ENCODE data around the gene VDR. TPM values are rescaled to one million over a fixed set of nuclear protein-coding genes. Genes with fewer than 3 reads are reported as not detected.

VDR gene
- total RNA-seq, 4 donors from 2014 or later, result 1.9 to 6.0 (median 3.6) TPM

DNA sequence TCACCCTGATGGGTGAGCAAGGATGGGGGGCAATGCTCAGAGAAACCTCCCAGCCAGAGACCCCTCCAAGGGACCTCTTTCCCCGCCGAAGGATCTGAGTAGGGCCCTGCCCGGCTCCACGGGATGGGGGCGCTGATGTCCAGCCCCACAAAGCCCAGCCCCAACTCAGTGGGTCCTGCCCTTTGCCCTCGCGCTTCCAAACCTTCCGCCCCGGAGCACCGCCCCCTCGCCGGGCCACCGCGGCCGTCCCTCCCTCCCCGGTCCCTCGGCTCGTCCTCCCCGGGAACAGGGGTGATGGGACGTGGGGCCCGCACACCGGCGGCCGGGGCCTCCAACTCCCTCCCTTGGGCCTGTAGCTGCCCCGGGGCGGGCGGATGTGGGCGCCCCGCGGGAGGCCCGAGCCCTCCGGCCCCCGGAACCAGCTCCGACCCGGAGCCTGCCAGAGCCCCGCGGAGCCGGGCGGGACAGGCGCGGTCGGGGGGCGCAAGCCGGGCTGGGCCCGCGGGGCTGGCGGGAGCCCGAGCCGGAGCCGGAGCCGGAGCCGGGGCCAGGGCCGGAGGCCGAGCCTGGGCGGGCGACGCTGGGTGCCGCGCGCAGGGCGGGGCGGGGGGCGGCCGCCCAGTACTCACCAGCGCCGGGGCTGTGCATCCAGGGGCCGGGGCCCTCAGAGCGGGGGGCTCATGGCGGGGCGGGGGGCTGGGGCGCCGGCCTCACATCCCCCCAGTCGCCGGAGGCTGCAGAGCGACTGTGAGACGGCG, 85.5 kb downstream of the VDR start:
- TF ChIP-seq, protein P1, sequence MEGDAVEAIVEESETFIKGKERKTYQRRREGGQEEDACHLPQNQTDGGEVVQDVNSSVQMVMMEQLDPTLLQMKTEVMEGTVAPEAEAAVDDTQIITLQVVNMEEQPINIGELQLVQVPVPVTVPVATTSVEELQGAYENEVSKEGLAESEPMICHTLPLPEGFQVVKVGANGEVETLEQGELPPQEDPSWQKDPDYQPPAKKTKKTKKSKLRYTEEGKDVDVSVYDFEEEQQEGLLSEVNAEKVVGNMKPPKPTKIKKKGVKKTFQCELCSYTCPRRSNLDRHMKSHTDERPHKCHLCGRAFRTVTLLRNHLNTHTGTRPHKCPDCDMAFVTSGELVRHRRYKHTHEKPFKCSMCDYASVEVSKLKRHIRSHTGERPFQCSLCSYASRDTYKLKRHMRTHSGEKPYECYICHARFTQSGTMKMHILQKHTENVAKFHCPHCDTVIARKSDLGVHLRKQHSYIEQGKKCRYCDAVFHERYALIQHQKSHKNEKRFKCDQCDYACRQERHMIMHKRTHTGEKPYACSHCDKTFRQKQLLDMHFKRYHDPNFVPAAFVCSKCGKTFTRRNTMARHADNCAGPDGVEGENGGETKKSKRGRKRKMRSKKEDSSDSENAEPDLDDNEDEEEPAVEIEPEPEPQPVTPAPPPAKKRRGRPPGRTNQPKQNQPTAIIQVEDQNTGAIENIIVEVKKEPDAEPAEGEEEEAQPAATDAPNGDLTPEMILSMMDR (IDR thresholded peaks at IDR 0.05; ENCODE audit: low read depth), result no peak

DNA sequence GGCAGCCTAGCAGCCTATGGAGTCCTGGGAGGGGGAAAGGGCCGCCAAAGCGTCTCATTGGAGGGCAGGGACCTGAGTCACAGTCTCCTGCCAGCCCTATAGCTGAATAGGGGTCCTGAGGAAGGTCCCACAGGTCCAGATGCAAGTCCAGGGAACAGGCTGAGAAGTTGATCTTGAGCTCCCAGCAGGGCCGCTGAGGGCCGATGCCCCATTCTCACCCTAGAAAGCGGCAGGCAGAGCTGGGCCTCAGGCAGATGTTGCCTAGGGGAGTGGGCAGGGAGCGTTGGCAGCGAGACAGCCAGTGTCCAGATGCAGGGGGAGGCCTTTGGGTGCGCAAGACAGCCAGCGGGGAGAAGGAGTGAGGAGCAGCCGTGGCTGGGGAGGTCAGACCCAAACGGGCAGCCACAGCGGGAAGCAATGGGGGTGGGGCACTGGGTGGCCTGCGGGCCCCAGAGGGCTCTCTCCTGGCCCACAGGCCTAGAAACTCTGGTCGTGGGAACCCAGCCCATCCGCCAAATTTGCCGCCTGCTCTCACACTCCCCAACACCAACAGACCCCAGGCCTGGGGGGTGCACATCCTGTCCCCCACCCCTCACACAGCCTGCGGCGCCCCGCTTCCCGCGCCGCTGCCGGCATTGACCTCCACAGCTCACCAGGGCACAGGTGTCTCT, 86.2 kb downstream of the VDR start:
- TF ChIP-seq, protein P1 (IDR thresholded peaks at IDR 0.05; ENCODE audit: low read depth), result no peak

DNA sequence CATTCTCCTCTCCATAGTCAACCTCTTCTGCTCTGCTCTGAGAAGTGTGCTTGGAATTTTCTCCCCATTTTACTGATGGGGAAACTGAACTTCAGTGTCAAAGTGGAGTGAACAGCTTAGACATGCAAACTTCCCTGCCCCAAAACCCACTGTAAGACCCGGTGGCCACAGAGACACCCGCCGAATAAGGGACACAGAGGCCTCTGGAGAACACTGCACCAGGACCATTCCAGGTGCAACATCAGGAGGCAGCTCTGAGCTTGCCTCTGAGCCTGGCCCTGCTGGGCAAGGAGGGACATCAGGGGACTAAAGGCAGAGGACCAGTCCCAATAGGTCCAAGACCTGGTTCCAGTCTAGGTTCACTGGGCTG, 86.8 kb downstream of the VDR start:
- TF ChIP-seq, protein P1 (IDR thresholded peaks at IDR 0.05; ENCODE audit: low read depth), result no peak

DNA sequence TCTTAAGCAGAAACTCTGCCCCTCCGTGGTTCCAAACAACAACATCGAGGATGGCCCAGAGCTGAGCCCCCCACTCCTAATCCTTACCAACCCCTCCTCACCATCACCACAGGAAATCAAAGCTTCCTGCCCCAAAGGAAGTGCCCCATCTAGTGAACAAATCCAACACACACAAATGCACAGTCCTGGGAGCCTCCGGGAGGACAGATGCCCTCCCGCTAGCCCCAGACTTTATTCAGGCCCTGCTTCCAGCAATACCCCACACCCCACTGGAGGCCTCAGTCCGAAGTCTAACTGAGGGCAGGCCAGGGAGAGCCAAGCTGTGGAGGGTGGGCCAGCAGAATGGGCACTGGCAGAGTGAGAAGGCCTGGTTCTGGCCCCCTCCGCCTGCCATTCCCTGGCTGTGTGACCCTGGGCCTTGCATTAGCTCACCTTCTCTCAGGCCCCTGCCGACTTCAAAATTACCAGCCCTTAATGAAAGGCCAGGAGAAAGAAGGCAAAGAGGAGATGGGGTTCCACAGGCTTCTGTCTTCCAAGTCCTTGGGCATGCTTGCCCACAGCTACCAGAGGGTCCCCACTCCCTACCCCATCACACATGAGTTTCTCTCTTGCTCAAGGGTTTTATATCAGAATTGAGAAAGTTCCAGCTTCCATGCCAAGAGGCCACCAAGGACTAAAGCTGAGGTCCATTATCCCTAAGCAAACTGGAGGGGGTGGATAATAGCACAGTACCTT, 87.4 kb downstream of the VDR start:
- TF ChIP-seq, protein P1 (IDR thresholded peaks at IDR 0.05; ENCODE audit: low read depth), result no peak

DNA sequence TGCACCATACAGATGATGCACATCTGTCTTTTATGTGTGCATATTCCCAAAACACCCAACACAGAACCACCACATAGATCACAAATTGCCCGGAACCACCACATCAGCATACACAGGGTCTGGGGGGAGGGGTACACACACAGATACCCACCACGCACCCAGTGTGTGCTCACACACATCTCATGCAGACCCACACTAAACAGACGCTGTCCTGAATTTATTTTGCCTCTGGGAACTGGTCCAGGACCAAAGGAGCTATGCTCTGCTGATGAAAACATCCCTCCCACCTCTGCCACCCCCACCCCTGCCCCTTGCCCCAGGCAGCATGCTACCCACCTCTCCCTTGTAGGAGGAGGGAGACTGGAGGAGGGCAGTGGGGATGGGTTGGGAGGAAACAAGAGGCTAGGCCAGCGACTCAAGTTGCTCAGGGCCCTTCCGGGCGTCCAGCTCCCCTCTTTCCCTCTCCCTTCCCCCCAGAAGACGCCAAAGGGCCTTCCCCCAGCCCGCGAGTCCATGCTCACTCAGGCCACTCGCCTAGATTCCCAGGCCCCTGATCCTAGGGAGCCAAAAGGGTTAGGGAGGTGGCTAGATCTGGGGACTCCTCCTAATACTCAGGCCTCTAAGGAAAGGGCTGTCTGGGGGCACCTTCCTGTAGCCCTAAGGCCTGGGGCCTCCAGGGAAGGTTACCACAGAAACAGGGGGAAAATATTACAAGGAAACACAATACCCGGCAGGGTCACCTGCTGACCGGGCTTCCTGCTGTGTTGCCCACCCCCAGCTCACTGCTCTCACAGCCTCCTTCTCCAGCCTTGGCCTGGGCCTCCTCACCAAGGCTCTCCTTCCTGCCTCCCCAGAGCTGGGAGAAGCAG, 88.2 kb downstream of the VDR start:
- TF ChIP-seq, protein P1 (IDR thresholded peaks at IDR 0.05; ENCODE audit: low read depth), result no peak

DNA sequence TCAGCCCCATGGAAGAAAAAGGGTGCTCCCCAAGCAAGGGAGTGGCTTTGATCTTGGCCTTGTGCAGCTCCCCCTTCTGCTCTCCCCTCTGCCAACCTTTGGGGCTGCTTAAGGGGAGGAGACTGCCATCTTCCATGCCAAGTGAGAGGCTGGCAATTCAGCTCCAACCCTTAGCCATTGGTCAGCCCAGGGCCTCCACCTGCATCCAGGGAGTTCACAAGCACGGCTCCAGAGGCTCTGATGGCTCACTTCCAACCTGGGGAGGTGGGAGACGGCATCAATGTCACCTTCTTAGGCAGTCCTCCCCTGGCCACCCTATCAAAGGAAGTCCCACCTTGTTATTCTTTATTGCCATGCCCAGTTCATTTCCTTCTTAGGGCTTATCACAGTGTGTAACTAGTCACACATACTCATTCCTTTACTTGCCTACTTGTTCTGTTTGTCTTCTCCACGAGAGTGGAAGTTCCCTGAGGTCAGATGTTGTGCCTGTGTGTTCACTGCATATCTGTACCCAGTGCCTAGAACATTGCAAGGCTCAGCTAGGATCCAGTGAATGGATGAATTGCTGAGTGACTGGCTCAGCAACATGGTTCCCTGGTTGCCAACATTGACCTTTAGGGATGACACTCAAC, 90.1 kb downstream of the VDR start:
- TF ChIP-seq, protein P1 (IDR thresholded peaks at IDR 0.05; ENCODE audit: low read depth), result no peak
